KMS-11 (cell line): ENCODE results near the gene AKR7A3.
"Not testable (repeated sequence)": the region's sequence is repeated elsewhere in the genome, so short reads cannot be mapped to it uniquely, and the experiment has no call there.

ENCODE experiments used
- H2AFZ ChIP-seq: fragments of 200-600 bp; sonication (generic); 2 replicates; pipeline ENCODE4 v1.6.1; 2016; ENCODE audit warnings: antibody characterized with exemption, mixed run types, low read depth
- H3K27ac ChIP-seq: fragments of 200-600 bp; sonication (generic); 2 replicates; pipeline ENCODE4 v1.6.1; 2016; ENCODE audit warnings: mild to moderate bottlenecking, mixed run types
- H3K27me3 ChIP-seq: fragments of 200-600 bp; sonication (generic); 2 replicates; pipeline ENCODE4 v1.6.1; 2017; ENCODE audit warnings: mild to moderate bottlenecking, low read depth, mixed run types, moderate library complexity; ENCODE audit not compliant: insufficient read depth
- H3K36me3 ChIP-seq: fragments of 200-600 bp; sonication (generic); 2 replicates; pipeline ENCODE4 v1.6.1; 2017; ENCODE audit warnings: mild to moderate bottlenecking, mixed run types; ENCODE audit not compliant: insufficient read depth
- H3K4me1 ChIP-seq: fragments of 200-600 bp; sonication (generic); 2 replicates; pipeline ENCODE4 v1.6.1; 2016; ENCODE audit warnings: mild to moderate bottlenecking, low read depth, mixed run types; ENCODE audit not compliant: poor library complexity, severe bottlenecking
- H3K4me2 ChIP-seq: fragments of 200-600 bp; sonication (generic); 2 replicates; pipeline ENCODE4 v1.7.0; 2016; ENCODE audit warnings: mild to moderate bottlenecking, mixed run types
- H3K4me3 ChIP-seq: fragments of 200-600 bp; sonication (generic); IDR thresholded peaks from 2 replicates; pipeline ENCODE4 v1.6.1; 2017; ENCODE audit warnings: low read depth, low read length, mixed read lengths; ENCODE audit not compliant: insufficient read depth
- H3K79me2 ChIP-seq: fragments of 200-600 bp; sonication (generic); 2 replicates; pipeline ENCODE4 v1.6.1; 2016; ENCODE audit warnings: low read depth, mixed run types; ENCODE audit not compliant: insufficient read depth
- H3K9ac ChIP-seq: fragments of 200-600 bp; sonication (generic); 2 replicates; pipeline ENCODE4 v1.6.1; 2016; ENCODE audit warnings: mild to moderate bottlenecking, mixed run types
- H4K20me1 ChIP-seq: fragments of 200-600 bp; sonication (generic); 2 replicates; pipeline ENCODE4 v1.6.1; 2016; ENCODE audit warnings: mild to moderate bottlenecking, mixed run types; ENCODE audit not compliant: insufficient read depth
- TF ChIP-seq, protein P1 (sequence below): fragments of 200-600 bp; sonication (generic); conservative IDR thresholded peaks from 2 replicates; pipeline ENCODE4 v1.6.1; 2017; ENCODE audit warnings: low read depth, mild to moderate bottlenecking, antibody characterized with exemption, low read length, moderate library complexity, mixed read lengths

Gene AKR7A3

DNA sequence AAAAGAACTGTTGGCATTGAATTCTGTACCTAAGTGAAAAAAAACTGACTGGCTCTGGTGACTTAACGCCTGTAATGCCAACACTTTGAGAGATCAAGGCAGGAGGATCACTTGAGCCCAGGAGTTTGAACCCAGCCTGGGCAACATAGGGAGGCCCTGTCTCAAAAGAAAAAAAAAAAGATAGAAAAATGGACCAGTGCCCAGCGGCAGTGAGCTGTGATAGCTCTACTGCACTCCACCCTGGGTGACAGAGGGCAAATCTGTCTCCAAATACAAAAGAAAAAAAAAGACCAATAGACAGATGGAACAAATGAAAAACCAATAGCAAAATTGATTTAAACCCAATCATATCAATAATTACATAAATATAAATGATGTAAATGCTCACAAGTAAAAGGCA is 674 bp upstream of the AKR7A3 start:
- no peaks in the 10 kb centered on the region for H3K79me2 ChIP-seq
- no peak overlapping the region for H2AFZ ChIP-seq

DNA sequence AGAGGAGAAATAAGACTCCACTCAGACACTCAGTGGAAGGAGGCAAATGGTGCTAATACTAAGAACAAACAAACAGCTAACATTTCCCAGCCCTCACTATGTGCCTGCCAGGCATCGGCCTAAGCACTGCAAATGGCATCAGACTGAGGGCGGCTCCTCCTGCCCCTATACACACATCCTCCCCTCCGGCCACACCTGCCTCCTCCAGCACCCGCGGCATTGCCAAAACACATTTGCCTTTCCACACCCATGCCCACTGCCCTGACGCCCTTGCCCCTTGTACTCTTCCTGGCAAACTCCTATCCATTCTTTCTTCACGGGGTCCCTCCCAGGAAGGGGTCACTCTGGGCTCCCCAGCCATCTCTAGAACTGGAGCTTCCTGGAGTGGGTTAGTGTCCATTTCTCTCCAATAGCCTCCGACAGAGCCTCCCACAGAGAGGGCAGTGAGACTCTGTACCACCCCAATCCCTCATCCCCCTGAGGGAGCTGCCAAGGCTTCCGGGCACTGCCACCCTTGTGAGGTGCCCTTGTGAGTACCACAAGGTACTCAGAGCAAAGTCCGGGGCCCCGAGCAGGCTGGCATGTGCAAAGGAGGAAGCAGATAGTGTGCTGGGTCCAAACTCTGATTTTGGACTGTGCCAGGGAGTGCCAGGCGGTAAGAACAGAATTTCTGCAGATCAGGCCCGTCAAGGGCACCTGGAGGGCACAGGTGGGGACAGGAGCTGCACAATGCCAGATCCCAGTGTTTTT is 959 bp downstream of the AKR7A3 start:
- Histone ChIP-seq H3K79me2 (no peaks in the 10 kb centered on the region), H3K4me1 (no peaks in the 10 kb centered on the region), H4K20me1 (no peaks in the 10 kb centered on the region), H3K27ac (no peak overlapping the region), H2AFZ (no peak overlapping the region), H3K9ac (no peak overlapping the region), H3K4me3 (no peak overlapping the region), H3K4me2 (no peak overlapping the region), H3K27me3 (no peaks in the 10 kb centered on the region), H3K36me3 (no peaks in the 10 kb centered on the region)
- TF ChIP-seq, protein P1, sequence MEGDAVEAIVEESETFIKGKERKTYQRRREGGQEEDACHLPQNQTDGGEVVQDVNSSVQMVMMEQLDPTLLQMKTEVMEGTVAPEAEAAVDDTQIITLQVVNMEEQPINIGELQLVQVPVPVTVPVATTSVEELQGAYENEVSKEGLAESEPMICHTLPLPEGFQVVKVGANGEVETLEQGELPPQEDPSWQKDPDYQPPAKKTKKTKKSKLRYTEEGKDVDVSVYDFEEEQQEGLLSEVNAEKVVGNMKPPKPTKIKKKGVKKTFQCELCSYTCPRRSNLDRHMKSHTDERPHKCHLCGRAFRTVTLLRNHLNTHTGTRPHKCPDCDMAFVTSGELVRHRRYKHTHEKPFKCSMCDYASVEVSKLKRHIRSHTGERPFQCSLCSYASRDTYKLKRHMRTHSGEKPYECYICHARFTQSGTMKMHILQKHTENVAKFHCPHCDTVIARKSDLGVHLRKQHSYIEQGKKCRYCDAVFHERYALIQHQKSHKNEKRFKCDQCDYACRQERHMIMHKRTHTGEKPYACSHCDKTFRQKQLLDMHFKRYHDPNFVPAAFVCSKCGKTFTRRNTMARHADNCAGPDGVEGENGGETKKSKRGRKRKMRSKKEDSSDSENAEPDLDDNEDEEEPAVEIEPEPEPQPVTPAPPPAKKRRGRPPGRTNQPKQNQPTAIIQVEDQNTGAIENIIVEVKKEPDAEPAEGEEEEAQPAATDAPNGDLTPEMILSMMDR, result no peak

More for the DNA sequence above, 674 bp upstream of the AKR7A3 start:
- Histone ChIP-seq H3K36me3 (no peaks in the 10 kb centered on the region), H3K4me2 (no peak overlapping the region), H3K4me1 (no peaks in the 10 kb centered on the region), H3K9ac (no peak overlapping the region), H3K4me3 (no peak overlapping the region), H4K20me1 (no peaks in the 10 kb centered on the region), H3K27ac (no peak overlapping the region), H3K27me3 (no peaks in the 10 kb centered on the region)
- TF ChIP-seq, protein P1, result no peak

DNA sequence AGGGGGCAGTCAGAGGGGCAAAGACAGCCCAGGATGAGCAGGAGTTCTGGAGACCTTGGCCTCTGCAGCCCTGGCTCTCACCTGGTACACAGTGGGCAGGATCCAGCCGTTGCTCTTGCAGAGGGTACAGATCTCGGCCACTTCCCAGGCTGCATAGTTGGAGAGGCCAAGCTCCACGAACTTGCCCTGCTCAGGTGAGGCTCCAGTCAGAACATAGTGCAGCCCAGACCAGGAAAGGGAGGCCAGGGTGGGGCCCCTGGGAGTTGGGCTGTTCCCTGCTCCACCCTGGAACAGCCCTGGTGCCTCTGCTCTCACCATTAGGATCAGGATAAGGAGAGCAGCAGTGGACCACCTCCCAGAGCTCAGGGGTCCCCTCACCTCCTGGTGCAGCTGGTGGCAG is 2.8 kb downstream of the AKR7A3 start:
- H3K79me2 ChIP-seq, H3K9ac ChIP-seq, H2AFZ ChIP-seq, H3K4me1 ChIP-seq, H3K27ac ChIP-seq, H4K20me1 ChIP-seq, H3K4me2 ChIP-seq, H3K36me3 ChIP-seq, H3K27me3 ChIP-seq, H3K4me3 ChIP-seq: not testable (repeated sequence)

DNA sequence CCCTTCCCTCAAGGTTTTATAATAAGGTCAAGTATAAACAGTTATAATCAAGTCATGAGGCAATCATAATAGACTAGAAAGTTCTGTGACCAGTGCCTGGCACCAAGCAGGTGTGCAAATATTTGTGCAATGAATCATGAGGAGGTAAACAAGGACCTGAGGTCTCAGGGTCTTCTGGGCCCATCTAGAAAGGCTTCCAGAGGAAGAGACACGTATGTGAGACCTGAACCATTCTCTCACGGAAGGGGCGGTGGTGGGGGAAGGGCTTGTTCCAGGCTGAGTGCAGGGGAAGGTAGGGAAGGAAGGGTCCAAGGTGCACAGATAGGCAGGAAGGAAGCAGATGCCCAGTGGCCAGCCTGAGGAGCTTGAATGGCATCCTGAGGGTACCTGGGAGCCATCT is 3.2 kb downstream of the AKR7A3 start:
- H3K36me3 ChIP-seq, H2AFZ ChIP-seq, H3K27ac ChIP-seq, H3K4me2 ChIP-seq, H4K20me1 ChIP-seq, H3K4me3 ChIP-seq, H3K79me2 ChIP-seq, H3K9ac ChIP-seq, H3K27me3 ChIP-seq, H3K4me1 ChIP-seq: not testable (repeated sequence)

DNA sequence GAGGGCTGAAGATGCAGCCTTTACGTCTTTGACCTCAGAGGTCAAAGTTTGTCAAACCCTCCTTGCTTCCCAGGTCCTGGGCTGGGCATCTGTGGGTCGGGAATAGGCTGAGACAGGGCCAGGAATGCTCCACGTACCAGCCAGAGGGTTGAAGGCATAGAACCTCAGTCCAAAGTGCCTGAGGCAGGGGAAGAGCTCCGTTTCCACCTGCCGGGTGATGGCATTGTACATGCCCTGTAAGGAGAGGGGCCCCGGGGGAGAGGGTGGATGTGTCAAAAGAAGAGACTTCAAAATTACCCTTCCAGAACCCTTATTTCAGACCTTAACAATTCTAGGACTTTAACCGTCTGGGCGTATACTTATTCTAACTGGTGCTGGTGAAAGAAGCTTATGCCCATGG is 3.7 kb downstream of the AKR7A3 start:
- H4K20me1 ChIP-seq, result no peaks in the 10 kb centered on the region
- H3K36me3 ChIP-seq, result no peaks in the 10 kb centered on the region
- TF ChIP-seq, protein P1, result no peak
- no peak overlapping the region for H3K9ac ChIP-seq
- no peak overlapping the region for H3K4me2 ChIP-seq
- H3K4me1 ChIP-seq, result no peaks in the 10 kb centered on the region
- no peaks in the 10 kb centered on the region for H3K79me2 ChIP-seq
- no peak overlapping the region for H3K4me3 ChIP-seq
- no peaks in the 10 kb centered on the region for H3K27me3 ChIP-seq
- H2AFZ ChIP-seq, result no peak overlapping the region
- H3K27ac ChIP-seq, result no peak overlapping the region
